IPS-11a (cell line): Measurements from ENCODE around the gene YAP1.

Source experiments
- H3K4me3 ChIP-seq: one replicate; pipeline ENCODE4 v1.5.1; 2013; ENCODE audit warnings: low read depth, low read length, control low read depth

Gene YAP1

GRCh38 chr11:102157219-102157618, 47.0 kb downstream of the YAP1 start:
- H3K4me3 ChIP-seq = no peak overlapping the region

- H3K4me3 ChIP-seq = no peak overlapping the region
Measured at GRCh38 chr11:102158164-102158735, 48.0 kb downstream of the YAP1 start.

DNA sequence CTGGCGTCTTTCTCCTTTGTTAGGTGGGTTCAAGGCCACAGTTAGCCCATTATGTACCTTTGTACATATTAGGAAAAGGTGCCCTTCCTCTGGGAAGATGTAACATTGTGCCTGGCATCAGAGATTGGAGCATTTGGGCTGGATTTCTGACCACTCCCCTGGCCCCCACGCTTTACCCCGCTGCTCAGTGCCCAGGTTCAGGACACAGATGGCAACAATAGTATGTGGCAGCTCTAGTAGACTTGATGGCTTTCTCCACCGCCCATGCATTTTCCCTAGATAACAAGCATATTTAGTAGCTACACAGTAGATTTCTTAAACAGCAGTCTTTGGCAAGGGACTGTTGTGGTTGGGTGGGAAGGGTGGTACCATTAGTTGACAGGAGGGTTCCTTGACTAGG, 53.1 kb downstream of the YAP1 start:
- H3K4me3 ChIP-seq = no peak overlapping the region

DNA sequence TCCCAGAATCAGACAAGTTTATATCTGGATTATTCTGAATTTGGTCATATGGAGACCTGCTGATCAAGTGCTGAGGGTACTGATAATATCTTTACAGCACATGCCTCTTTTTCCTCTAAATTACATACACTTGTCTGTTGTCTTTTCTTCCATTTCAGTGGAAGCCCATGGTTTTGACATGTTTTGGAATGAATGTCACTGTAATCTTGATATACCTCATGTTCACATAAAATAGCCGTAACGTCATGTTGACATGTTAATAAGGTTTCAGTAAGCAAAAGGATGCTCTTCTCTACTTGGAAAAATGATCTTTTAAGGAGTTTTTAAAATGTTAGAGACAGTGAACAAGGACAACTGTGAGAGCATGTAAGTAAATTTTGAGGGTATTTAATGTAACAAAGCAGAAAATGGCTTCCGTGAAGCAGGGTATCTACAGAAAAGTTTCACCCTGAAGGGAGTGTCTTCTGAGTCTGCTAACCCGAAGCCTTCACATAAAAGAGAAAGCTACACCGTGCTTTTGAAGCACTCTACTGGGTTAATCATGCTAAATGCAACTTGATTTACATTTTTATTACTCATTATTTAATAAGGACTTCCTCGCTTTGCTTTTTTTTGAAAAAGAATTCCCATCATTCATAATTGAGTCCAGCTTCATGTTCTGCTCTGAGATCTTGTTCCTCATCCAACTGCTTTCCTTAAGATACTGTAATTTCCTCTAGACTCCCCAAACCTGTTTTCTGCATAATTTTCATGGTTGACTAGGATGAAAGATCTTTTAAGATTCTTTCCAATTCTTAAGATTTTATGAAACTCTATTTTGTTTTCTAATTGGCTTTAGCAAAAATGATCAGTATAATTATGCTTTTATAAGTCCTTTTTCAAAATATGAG, 56.2 kb downstream of the YAP1 start:
- no peak overlapping the region for H3K4me3 ChIP-seq

DNA sequence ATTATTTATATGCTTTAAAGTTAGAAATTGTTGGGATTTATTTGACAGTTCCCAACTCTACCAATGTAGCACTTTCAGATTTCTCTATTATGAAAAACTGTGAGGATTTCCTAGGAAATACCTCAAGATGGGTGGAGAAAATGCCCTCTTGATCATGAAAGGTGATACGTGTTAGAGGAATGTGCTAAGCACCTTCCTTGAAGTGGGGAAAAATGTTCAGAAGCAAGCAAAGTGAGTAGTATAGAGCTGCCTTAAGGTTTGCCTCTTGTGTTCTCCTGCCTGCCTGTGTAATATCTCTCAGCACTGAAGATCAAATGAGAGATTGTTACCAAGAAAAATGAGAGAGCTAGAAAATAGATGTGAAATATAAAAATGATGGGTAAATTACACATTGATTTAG, 58.2 kb downstream of the YAP1 start:
- no peak overlapping the region for H3K4me3 ChIP-seq

- H3K4me3 ChIP-seq = no peak overlapping the region
Measured at GRCh38 chr11:102171101-102171500, 60.9 kb downstream of the YAP1 start.

- H3K4me3 ChIP-seq = no peak overlapping the region
Measured at GRCh38 chr11:102172127-102172848, 62.0 kb downstream of the YAP1 start.

- H3K4me3 ChIP-seq = no peak overlapping the region
Measured at GRCh38 chr11:102177126-102177525, 66.9 kb downstream of the YAP1 start.

GRCh38 chr11:102177974-102178631, 67.9 kb downstream of the YAP1 start:
- no peak overlapping the region for H3K4me3 ChIP-seq

DNA sequence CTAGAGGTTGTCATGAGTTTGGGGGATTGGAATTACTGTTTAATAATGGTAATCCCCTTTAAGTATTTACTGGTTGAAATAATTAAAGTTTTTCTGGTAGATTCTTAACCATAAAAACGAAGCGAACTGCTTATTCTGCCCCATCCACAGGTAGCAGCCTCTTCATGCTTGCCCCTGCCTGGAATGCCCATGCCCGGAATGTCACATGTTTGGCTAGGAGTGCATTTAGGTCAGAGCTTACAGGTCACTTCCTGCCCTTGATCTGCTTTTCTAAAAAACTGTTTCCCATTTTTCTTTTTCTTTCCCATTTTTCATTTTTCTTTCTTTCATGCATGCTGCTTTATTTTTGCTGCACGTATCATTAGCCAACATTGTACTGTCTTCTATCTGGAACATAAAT, 69.1 kb downstream of the YAP1 start:
- H3K4me3 ChIP-seq = no peak overlapping the region

GRCh38 chr11:102184269-102184987, 74.2 kb downstream of the YAP1 start:
- no peak overlapping the region for H3K4me3 ChIP-seq

GRCh38 chr11:102186551-102187191, 76.4 kb downstream of the YAP1 start:
- no peak overlapping the region for H3K4me3 ChIP-seq

- no peak overlapping the region for H3K4me3 ChIP-seq
Measured at GRCh38 chr11:102187416-102188151, 77.3 kb downstream of the YAP1 start.

- no peak overlapping the region for H3K4me3 ChIP-seq
Measured at GRCh38 chr11:102188488-102188887, 78.2 kb downstream of the YAP1 start.

- no peak overlapping the region for H3K4me3 ChIP-seq
Measured at GRCh38 chr11:102191832-102192231, 81.6 kb downstream of the YAP1 start.

- no peak overlapping the region for H3K4me3 ChIP-seq
Measured at GRCh38 chr11:102192349-102193066, 82.3 kb downstream of the YAP1 start.

DNA sequence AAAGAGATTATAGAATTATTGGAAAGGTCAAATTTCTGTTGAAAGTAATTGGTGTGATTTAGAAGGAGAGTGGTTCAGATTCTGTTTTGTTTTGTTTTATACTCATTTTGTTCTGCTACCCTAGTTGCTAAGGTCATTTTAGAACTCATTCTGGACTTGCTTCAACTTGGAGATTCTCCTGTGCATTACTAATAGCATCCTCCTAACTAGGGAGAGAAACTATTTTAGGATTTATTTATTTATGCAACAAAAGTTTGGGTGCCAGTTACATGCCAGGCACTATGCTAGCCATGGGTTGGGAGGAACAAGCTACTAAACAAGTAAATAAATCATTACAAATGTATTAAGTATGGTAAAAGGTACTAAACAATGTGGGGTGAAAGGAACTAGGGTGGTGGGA, 84.0 kb downstream of the YAP1 start:
- no peak overlapping the region for H3K4me3 ChIP-seq

DNA sequence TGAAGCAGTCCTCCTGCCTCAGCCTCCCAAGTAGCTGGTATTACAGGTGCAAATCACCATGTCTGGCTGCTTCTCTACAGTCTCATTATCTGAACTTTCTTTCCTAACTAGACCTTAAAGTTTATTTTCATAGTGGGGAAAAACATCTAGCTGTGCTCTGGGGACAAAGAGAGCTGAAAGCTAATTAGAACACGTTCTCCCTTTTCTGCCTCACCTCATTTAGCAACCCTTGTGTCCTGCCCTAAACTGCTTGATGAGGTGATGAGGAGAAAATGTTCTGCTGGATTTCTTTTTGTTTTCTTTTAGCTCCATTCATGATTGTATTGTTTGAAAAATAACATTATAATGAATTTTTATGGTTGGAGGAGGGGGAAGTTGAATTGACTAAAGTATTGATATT, 84.7 kb downstream of the YAP1 start:
- no peak overlapping the region for H3K4me3 ChIP-seq

DNA sequence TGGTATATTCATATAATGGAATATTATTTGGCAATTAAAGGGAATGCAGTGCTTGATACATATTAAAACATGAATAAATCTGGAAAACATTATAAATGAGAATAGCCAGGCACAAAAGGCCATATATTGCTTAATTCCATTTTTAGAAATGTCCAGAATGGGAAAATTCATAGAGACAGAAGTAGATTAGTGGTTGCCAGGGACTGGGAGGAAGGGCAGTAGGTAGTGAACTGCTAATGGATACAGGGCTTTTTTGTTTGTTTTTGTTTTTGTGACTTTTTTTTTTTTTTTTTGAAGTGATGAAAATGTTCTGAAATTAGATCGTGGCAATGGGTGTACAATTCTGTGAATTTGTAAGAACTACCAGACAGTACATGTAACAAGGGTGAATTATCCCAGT, 86.1 kb downstream of the YAP1 start:
- no peak overlapping the region for H3K4me3 ChIP-seq
